ENCODE data around the gene CLEC20A.

The CLEC20A gene

DNA sequence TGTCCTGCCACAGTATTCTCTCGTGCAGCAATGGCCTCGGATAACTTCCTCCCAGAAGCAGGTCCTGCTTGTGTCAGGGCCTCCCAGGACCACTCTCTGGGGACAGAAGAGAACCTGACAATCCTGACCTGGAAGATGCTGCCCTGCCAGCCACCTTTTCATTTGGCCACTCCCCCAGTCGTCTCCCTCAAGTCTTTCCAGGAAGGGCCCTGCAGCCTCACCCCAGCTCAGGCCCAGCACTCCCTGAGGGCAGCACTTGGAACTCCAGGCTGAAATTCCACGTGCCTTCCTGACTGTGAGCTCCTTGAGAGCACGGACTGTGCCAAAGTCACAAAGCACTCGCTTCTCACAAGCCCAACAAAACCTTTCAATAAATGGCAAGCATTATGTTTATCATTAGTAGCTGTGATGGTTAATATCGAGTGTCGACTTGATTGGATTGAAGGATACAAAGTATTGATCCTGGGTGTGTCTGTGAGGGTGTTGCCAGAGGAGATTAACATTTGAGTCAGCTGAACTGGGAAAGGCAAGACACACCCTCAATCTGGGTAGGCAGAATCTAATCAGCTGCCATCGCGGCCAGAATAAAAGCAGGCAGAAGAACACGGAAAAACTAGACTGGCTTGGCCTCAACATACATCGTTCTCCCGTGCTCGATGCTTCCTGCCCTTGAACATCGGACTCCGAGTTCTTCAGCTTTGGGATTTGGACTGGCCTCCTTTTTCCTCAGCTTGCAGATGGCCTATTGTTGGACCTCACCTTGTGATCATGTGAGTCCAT lies 2.3 kb upstream of the CLEC20A start:
- DNase-seq, result no peak

DNA sequence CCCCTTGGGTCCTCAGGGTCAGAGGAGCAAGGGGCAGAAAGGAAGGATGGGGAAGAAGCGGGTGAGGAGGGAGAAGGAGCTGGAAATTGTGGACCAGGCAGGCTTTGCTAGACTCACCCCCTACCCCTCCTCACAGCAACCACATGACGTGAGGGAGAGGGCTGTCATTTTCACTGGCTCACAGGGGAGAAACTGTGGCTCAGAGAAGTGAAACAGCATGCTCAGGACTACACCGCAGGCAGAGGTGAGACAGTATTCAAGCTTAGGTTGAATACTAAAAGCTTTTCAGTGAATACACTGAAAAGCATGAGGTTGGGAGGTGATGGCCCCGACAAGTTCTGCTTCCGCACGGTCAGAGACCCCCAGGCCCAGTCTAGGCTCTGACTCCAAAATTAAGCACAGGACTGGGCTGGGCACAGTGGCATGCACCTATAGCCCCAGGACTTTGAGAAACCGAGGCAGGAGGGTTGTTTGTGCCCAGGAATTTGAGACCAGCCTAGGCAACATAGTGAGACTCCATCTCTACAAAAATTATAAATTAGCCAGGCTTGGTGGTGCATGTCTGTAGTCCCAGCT lies 1.2 kb upstream of the CLEC20A start:
- DNase-seq, result no peak

- DNase-seq, result no peak
Measured at GRCh38 chr1:178495741-178496409, 889 bp downstream of the CLEC20A start.

GRCh38 chr1:178495158-178495557 lies 1.6 kb downstream of the CLEC20A start:
- no peak for DNase-seq

DNA sequence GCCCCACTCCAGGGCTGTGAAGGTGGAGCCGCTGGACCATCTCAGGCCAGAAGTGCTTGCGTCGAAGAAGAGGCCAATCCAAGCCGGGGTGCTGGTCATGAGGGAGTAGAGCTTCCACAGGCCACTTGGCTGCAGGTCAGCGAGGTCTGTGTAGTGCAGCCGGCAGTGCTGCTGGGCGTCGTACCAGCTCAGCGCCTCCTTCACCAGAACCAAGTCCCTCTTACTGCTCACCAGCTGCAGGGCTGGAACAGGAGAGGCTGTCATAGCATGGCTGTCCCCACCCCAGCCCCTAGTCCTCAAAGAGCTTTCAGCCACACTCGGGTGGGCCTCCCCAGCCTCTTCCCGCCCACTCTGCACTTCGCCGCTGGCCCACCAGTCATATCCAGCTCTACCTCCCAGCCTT lies 2.2 kb downstream of the CLEC20A start:
- no peak for DNase-seq

DNA sequence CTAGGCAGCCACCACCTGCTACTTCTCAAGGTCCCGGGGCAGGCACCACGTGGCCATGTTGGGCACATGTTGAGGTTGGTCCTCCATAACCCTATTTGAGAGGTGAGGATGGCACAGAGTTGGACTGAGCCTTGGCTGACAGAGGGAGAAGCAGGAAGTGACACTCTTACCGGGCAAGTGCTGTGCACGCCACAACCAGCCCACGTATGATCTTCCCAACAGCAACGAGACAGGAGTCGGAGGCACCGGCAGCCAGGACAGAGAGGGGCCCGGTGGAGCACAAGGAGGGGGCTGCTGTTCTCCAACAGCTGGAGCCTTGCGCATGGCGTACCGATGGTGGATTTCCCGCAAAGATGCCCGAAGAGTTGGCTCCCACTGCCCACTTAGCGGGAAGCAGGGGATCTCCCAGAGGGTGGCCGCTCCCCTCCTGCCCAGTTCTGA lies 3.4 kb downstream of the CLEC20A start:
- DNase-seq, result no peak

DNA sequence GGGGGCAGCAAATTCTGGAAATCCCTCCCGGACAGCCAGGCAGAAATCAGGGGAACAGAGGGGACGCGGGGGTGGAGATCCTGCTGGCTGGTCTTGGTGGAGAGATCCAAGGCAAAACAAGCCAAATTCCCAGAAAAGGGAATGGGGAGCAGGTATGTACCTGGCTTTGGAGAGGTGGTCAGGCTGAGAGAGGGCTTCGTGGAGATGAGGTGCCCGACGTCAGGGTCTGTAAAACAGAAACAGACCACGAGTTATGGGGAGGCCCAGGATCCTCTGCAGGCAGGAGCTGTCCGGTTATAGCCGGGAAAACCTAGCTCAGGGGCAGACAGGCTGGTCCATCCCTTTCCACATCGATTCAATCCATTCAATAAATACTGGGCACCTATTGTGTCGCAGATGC lies 4.4 kb downstream of the CLEC20A start:
- DNase-seq, result no peak

DNA sequence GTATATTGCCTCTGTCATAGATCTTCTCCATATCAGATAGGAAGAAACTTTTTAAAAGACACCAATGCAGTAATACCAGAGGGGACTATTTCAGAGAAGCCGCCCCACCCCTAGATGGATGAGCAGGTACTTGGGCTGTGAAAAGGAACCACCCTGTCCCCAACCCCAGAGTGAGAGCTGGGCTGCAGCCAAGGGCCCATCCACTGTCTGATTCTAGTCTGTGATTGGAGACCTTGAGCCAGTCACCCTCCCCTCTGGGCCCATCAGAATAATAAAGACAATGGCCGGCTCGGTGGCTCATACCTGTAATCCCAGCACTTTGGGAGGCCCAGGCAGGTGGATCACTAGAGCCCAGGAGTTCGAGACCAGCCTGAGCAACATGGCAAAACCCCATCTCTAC lies 5.0 kb downstream of the CLEC20A start:
- DNase-seq, result no peak

DNA sequence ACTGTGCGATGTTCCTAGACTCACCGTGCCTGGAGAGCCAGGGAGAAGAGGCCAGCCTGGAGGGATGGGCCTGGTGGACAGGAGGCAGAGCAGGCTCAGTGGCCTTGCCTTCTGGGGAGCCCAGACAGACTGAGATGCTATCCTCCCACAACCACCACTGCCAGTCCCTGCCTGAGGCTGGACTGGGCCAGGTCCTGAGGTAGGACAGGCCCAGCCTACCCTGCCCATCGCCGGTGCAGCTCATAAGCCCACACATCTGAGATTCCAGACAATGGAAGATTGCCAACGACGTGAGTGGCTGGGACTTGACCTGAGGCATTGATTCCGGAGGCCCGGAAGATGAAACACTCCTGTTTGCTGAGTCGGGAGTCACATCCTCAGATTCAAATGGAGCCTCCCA lies 5.8 kb downstream of the CLEC20A start:
- DNase-seq, result no peak

GRCh38 chr1:178490136-178490535 lies 6.6 kb downstream of the CLEC20A start:
- no peak for DNase-seq

GRCh38 chr1:178489399-178489798 lies 7.4 kb downstream of the CLEC20A start:
- no peak for DNase-seq

- no peak for DNase-seq
Measured at GRCh38 chr1:178488393-178488792, 8.4 kb downstream of the CLEC20A start.

DNA sequence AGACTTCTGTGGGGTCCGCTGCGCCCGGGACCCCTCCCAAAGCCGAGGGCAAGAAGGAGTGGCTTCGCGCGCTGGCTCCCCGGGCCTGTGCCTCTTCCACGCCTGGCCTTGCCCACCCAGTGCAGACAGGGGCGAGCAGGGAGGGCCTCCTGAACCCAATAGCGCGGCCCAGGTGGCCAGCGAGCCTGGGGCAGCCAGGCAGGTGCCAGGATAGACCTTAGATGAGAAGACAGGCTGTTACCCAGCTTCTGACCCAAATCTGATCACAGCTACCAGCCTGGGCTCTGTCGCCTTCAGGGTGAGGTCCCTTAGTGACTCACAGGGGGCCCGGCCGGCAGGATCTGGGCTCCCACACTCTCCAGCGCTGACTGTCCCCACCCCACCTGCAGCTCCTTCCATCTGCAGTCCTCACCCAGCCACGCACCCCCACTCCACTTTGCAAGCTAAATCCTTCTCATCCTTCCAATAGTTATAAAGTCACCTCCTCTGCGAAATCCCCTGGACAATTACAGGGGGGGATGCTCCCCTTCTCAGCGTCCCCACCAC lies 9.6 kb downstream of the CLEC20A start:
- no peak for DNase-seq

- DNase-seq, result no peak
Measured at GRCh38 chr1:178486100-178487069, 10.4 kb downstream of the CLEC20A start.

DNA sequence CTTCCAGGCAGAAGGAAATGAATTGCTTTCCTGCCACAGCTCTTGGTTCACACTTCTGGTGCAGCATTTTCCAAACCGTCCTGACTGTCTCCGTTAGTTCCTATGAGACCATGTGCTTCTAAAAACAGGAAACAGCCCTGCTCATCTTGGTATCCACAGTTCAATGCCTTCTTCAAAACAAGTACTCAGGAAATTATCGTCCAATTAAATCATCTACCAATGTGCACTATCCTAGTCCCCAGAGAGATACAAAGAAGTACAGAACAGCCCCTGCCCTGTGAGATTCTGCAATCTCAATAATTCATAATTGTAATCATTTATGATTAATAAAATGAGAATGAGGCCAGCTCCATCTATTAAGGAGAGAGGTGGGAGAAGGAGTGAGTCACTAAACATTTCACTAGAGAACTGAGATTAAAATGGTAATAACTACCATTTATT lies 11.2 kb downstream of the CLEC20A start:
- no peak for DNase-seq

GRCh38 chr1:178484698-178485225 lies 12.0 kb downstream of the CLEC20A start:
- DNase-seq, result no peak

- DNase-seq, result no peak
Measured at GRCh38 chr1:178483251-178483957, 13.4 kb downstream of the CLEC20A start.

- DNase-seq, result no peak
Measured at GRCh38 chr1:178477841-178478240, 18.9 kb downstream of the CLEC20A start.

GRCh38 chr1:178477373-178477772 lies 19.4 kb downstream of the CLEC20A start:
- DNase-seq, result no peak

- no peak for DNase-seq
Measured at GRCh38 chr1:178472531-178472930, 24.2 kb downstream of the CLEC20A start.

DNA sequence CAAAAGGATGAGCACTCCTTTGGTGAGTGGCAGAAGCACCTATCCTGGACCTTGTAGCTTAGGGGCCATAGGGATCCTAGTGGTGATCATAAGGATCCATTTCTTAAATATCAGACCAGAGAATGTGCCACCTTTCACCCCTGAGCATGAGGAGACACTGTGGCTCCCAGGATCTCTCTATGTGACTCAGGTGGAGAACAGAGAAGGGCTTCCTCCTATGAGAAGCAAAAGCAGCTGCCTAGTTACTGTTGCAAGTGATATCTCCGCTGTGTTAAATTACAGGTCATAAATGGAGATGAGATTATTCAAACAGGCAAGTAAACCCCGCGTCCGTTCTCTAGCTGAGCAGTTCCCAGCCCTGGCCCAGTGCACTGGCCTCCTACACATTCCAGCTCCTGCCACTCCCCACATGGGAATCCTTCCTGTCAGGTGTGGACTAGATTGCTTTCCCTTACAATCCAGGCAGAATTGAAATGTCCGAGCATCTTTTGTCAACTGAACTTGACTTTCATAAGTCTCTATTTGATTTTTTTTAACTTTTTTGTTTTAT lies 26.3 kb downstream of the CLEC20A start:
- no peak for DNase-seq
